HUES48 (cell line): ENCODE data around the gene NPHP4.

Experiments used
- H3K27ac ChIP-seq: one replicate; pipeline ENCODE4 v1.7.0; 2013; ENCODE audit warnings: low read depth, low read length, inconsistent platforms
- H3K27me3 ChIP-seq: 2 replicates; pipeline ENCODE4 v1.6.1; 2013; ENCODE audit warnings: mild to moderate bottlenecking, low read length; ENCODE audit not compliant: control insufficient read depth, insufficient read depth
- H3K36me3 ChIP-seq: 2 replicates; pipeline ENCODE4 v1.6.1; 2013; ENCODE audit warnings: low read length; ENCODE audit not compliant: control insufficient read depth, insufficient read depth
- H3K4me1 ChIP-seq: 2 replicates; pipeline ENCODE4 v1.6.1; 2013; ENCODE audit warnings: mild to moderate bottlenecking, low read length; ENCODE audit not compliant: control insufficient read depth, insufficient read depth
- H3K4me3 ChIP-seq: 2 replicates; pipeline ENCODE4 v1.5.1; 2013; ENCODE audit warnings: mild to moderate bottlenecking, low read depth, low read length
- H3K9ac ChIP-seq: 2 replicates; pipeline ENCODE4 v1.6.1; 2013; ENCODE audit warnings: mild to moderate bottlenecking, low read depth, low read length, moderate library complexity
- H3K9me3 ChIP-seq: 2 replicates; pipeline ENCODE4 v1.6.1; 2013; ENCODE audit warnings: low read length; ENCODE audit not compliant: control insufficient read depth, insufficient read depth

Gene NPHP4

GRCh38 chr1:6002714-6003501 is 10.7 kb upstream of the NPHP4 start:
- H3K4me1 ChIP-seq, result peaks cover 17% of the 10 kb centered on the region; the same call in 1 of the 2 replicates
- H3K4me3 ChIP-seq, result no peak overlapping the region
- no peaks in the 10 kb centered on the region for H3K9me3 ChIP-seq
- H3K36me3 ChIP-seq, result no peaks in the 10 kb centered on the region
- H3K9ac ChIP-seq, result no peak overlapping the region
- H3K27ac ChIP-seq, result no peak overlapping the region
- H3K27me3 ChIP-seq, result no peaks in the 10 kb centered on the region

- Histone ChIP-seq H3K36me3 (no peaks in the 10 kb centered on the region), H3K9me3 (no peaks in the 10 kb centered on the region), H3K9ac (no peak overlapping the region), H3K4me3 (no peak overlapping the region), H3K27ac (no peak overlapping the region), H3K4me1 (peaks cover 17% of the 10 kb centered on the region; the same call in 1 of the 2 replicates), H3K27me3 (no peaks in the 10 kb centered on the region)
Measured at GRCh38 chr1:6001992-6002576, 9.9 kb upstream of the NPHP4 start.

- H3K27me3 ChIP-seq, result no peaks in the 10 kb centered on the region
- H3K36me3 ChIP-seq, result no peaks in the 10 kb centered on the region
- no peak overlapping the region for H3K9ac ChIP-seq
- H3K4me3 ChIP-seq, result no peak overlapping the region
- no peak overlapping the region for H3K27ac ChIP-seq
- peaks cover 17% of the 10 kb centered on the region; the same call in 1 of the 2 replicates for H3K4me1 ChIP-seq
- H3K9me3 ChIP-seq, result no peaks in the 10 kb centered on the region
Measured at GRCh38 chr1:6000444-6001288, 8.4 kb upstream of the NPHP4 start.

GRCh38 chr1:5999711-6000443 is 7.7 kb upstream of the NPHP4 start:
- no peak overlapping the region for H3K9ac ChIP-seq
- no peak overlapping the region for H3K27ac ChIP-seq
- H3K27me3 ChIP-seq, result peaks cover 6% of the 10 kb centered on the region
- H3K4me3 ChIP-seq, result no peak overlapping the region
- no peaks in the 10 kb centered on the region for H3K36me3 ChIP-seq
- H3K9me3 ChIP-seq, result no peaks in the 10 kb centered on the region
- H3K4me1 ChIP-seq, result peaks cover 17% of the 10 kb centered on the region; the same call in 1 of the 2 replicates

- H3K27ac ChIP-seq, result no peak overlapping the region
- peaks cover 13% of the 10 kb centered on the region for H3K4me1 ChIP-seq
- no peak overlapping the region for H3K4me3 ChIP-seq
Measured at GRCh38 chr1:5998906-5999301, 6.7 kb upstream of the NPHP4 start.

GRCh38 chr1:5998051-5998905 is 6.1 kb upstream of the NPHP4 start:
- Histone ChIP-seq H3K9ac (no peak overlapping the region), H3K9me3 (no peaks in the 10 kb centered on the region), H3K4me1 (peaks cover 18% of the 10 kb centered on the region), H3K27me3 (peaks cover 17% of the 10 kb centered on the region), H3K27ac (no peak overlapping the region), H3K4me3 (no peak overlapping the region), H3K36me3 (no peaks in the 10 kb centered on the region)

More at GRCh38 chr1:5998906-5999301, 6.7 kb upstream of the NPHP4 start:
- Histone ChIP-seq H3K36me3 (no peaks in the 10 kb centered on the region), H3K9ac (no peak overlapping the region), H3K27me3 (peaks cover 15% of the 10 kb centered on the region), H3K9me3 (no peaks in the 10 kb centered on the region)

- Histone ChIP-seq H3K27ac (no peak overlapping the region), H3K4me1 (peaks cover 9% of the 10 kb centered on the region), H3K36me3 (no peaks in the 10 kb centered on the region), H3K9ac (no peak overlapping the region), H3K9me3 (no peaks in the 10 kb centered on the region), H3K27me3 (peaks cover 17% of the 10 kb centered on the region), H3K4me3 (no peak overlapping the region)
Measured at GRCh38 chr1:5997316-5997715, 5.1 kb upstream of the NPHP4 start.

- no peak overlapping the region for H3K27ac ChIP-seq
- H3K9ac ChIP-seq, result no peak overlapping the region
- no peaks in the 10 kb centered on the region for H3K9me3 ChIP-seq
- no peak overlapping the region for H3K4me3 ChIP-seq
- peaks cover 9% of the 10 kb centered on the region for H3K4me1 ChIP-seq
- no peaks in the 10 kb centered on the region for H3K36me3 ChIP-seq
- peaks cover 17% of the 10 kb centered on the region for H3K27me3 ChIP-seq
Measured at GRCh38 chr1:5996641-5997270, 4.5 kb upstream of the NPHP4 start.

GRCh38 chr1:5995871-5996630 is 3.8 kb upstream of the NPHP4 start:
- no peak overlapping the region for H3K27ac ChIP-seq
- peaks cover 19% of the 10 kb centered on the region for H3K27me3 ChIP-seq
- H3K36me3 ChIP-seq, result no peaks in the 10 kb centered on the region
- peaks cover 12% of the 10 kb centered on the region for H3K4me1 ChIP-seq
- no peaks in the 10 kb centered on the region for H3K9me3 ChIP-seq
- no peak overlapping the region for H3K4me3 ChIP-seq
- no peak overlapping the region for H3K9ac ChIP-seq
